ENCODE measurements around the gene ELOVL6. TPM values are rescaled to one million over a fixed set of nuclear protein-coding genes. Genes with fewer than 3 reads are reported as not detected.
"Not testable (repeated sequence)": the region's sequence is repeated elsewhere in the genome, so short reads cannot be mapped to it uniquely, and the experiment has no call there.

Gene ELOVL6
- total RNA-seq, 2 donors from 2014 or later: 6.1 to 6.5 TPM

GRCh38 chr4:110049951-110050925 is 148.2 kb downstream of the ELOVL6 start:
- H3K4me3 Mint-ChIP-seq: no peak overlapping the region
- H3K4me1 Mint-ChIP-seq: peaks cover under 1% of the 10 kb centered on the region
- no peak overlapping the region for H3K27ac Mint-ChIP-seq
- H3K27me3 Mint-ChIP-seq: no peaks in the 10 kb centered on the region
- no peak for ATAC-seq (replicated peaks)
- H3K9me3 Mint-ChIP-seq: no peaks in the 10 kb centered on the region
- H3K36me3 Mint-ChIP-seq (ENCODE audit: low read depth): peaks cover 5% of the 10 kb centered on the region

GRCh38 chr4:110046588-110047049 is 151.8 kb downstream of the ELOVL6 start:
- Mint-ChIP-seq H3K4me3 (no peak overlapping the region), H3K9me3 (no peaks in the 10 kb centered on the region), H3K27ac (peak overlapping the region; percentile 15), H3K27me3 (peaks cover 5% of the 10 kb centered on the region), H3K4me1 (no peaks in the 10 kb centered on the region), H3K36me3 (ENCODE audit: low read depth) (peaks cover 5% of the 10 kb centered on the region)
- ATAC-seq (replicated peaks): no peak

- H3K4me3 Mint-ChIP-seq: no peak overlapping the region
- no peaks in the 10 kb centered on the region for H3K9me3 Mint-ChIP-seq
- no peaks in the 10 kb centered on the region for H3K36me3 Mint-ChIP-seq (ENCODE audit: low read depth)
- no peak overlapping the region for H3K27ac Mint-ChIP-seq
- H3K4me1 Mint-ChIP-seq: no peaks in the 10 kb centered on the region
- no peak for ATAC-seq (replicated peaks)
- H3K27me3 Mint-ChIP-seq: peaks cover 11% of the 10 kb centered on the region
Measured at GRCh38 chr4:110042545-110043517, 155.6 kb downstream of the ELOVL6 start.

- Mint-ChIP-seq H3K4me3 (no peak overlapping the region), H3K36me3 (ENCODE audit: low read depth) (no peaks in the 10 kb centered on the region), H3K27ac (no peak overlapping the region), H3K9me3 (no peaks in the 10 kb centered on the region), H3K27me3 (peaks cover 11% of the 10 kb centered on the region), H3K4me1 (no peaks in the 10 kb centered on the region)
- ATAC-seq (replicated peaks): no peak
Measured at GRCh38 chr4:110041735-110042134, 156.7 kb downstream of the ELOVL6 start.

GRCh38 chr4:110039164-110039563 is 159.3 kb downstream of the ELOVL6 start:
- H3K36me3 Mint-ChIP-seq (ENCODE audit: low read depth); H3K4me3 Mint-ChIP-seq; H3K9me3 Mint-ChIP-seq; H3K4me1 Mint-ChIP-seq; H3K27ac Mint-ChIP-seq; ATAC-seq (replicated peaks): not testable (repeated sequence)
- peaks cover 23% of the 10 kb centered on the region for H3K27me3 Mint-ChIP-seq

- Mint-ChIP-seq H3K9me3 (no peaks in the 10 kb centered on the region), H3K27me3 (peaks cover 25% of the 10 kb centered on the region), H3K36me3 (ENCODE audit: low read depth) (no peaks in the 10 kb centered on the region), H3K27ac (no peak overlapping the region), H3K4me3 (no peak overlapping the region), H3K4me1 (no peaks in the 10 kb centered on the region)
- ATAC-seq (replicated peaks): no peak
Measured at GRCh38 chr4:110034026-110034393, 164.4 kb downstream of the ELOVL6 start.

GRCh38 chr4:110033355-110034025 is 164.9 kb downstream of the ELOVL6 start:
- H3K9me3 Mint-ChIP-seq: no peaks in the 10 kb centered on the region
- H3K36me3 Mint-ChIP-seq (ENCODE audit: low read depth): no peaks in the 10 kb centered on the region
- no peak overlapping the region for H3K4me3 Mint-ChIP-seq
- no peaks in the 10 kb centered on the region for H3K4me1 Mint-ChIP-seq
- H3K27me3 Mint-ChIP-seq: peaks cover 25% of the 10 kb centered on the region
- no peak overlapping the region for H3K27ac Mint-ChIP-seq
- ATAC-seq (replicated peaks): no peak

- no peaks in the 10 kb centered on the region for H3K9me3 Mint-ChIP-seq
- H3K27ac Mint-ChIP-seq: no peak overlapping the region
- H3K27me3 Mint-ChIP-seq: peaks cover 25% of the 10 kb centered on the region
- H3K4me3 Mint-ChIP-seq: no peak overlapping the region
- no peaks in the 10 kb centered on the region for H3K4me1 Mint-ChIP-seq
- ATAC-seq (replicated peaks): no peak
- no peaks in the 10 kb centered on the region for H3K36me3 Mint-ChIP-seq (ENCODE audit: low read depth)
Measured at GRCh38 chr4:110032603-110033002, 165.8 kb downstream of the ELOVL6 start.

- H3K4me1 Mint-ChIP-seq: no peaks in the 10 kb centered on the region
- peaks cover 4% of the 10 kb centered on the region for H3K9me3 Mint-ChIP-seq
- peaks cover 4% of the 10 kb centered on the region for H3K27me3 Mint-ChIP-seq
- no peak overlapping the region for H3K4me3 Mint-ChIP-seq
- ATAC-seq (replicated peaks): no peak
- H3K36me3 Mint-ChIP-seq (ENCODE audit: low read depth): no peaks in the 10 kb centered on the region
- H3K27ac Mint-ChIP-seq: no peak overlapping the region
Measured at GRCh38 chr4:110025718-110026117, 172.7 kb downstream of the ELOVL6 start.

- H3K4me3 Mint-ChIP-seq: no peak overlapping the region
- no peak overlapping the region for H3K27ac Mint-ChIP-seq
- no peaks in the 10 kb centered on the region for H3K4me1 Mint-ChIP-seq
- H3K27me3 Mint-ChIP-seq: peaks cover 3% of the 10 kb centered on the region
- no peak for ATAC-seq (replicated peaks)
- H3K9me3 Mint-ChIP-seq: peaks cover 4% of the 10 kb centered on the region
- no peaks in the 10 kb centered on the region for H3K36me3 Mint-ChIP-seq (ENCODE audit: low read depth)
Measured at GRCh38 chr4:110025056-110025455, 173.4 kb downstream of the ELOVL6 start.

- ATAC-seq (replicated peaks): no peak
- no peak overlapping the region for H3K27ac Mint-ChIP-seq
- no peaks in the 10 kb centered on the region for H3K4me1 Mint-ChIP-seq
- no peaks in the 10 kb centered on the region for H3K36me3 Mint-ChIP-seq (ENCODE audit: low read depth)
- H3K9me3 Mint-ChIP-seq: peaks cover 4% of the 10 kb centered on the region
- no peak overlapping the region for H3K4me3 Mint-ChIP-seq
- no peaks in the 10 kb centered on the region for H3K27me3 Mint-ChIP-seq
Measured at GRCh38 chr4:110022457-110022856, 176.0 kb downstream of the ELOVL6 start.

- H3K4me3 Mint-ChIP-seq: no peak overlapping the region
- no peak overlapping the region for H3K27ac Mint-ChIP-seq
- no peaks in the 10 kb centered on the region for H3K4me1 Mint-ChIP-seq
- peaks cover 4% of the 10 kb centered on the region for H3K9me3 Mint-ChIP-seq
- no peaks in the 10 kb centered on the region for H3K36me3 Mint-ChIP-seq (ENCODE audit: low read depth)
- H3K27me3 Mint-ChIP-seq: no peaks in the 10 kb centered on the region
- ATAC-seq (replicated peaks): no peak
Measured at GRCh38 chr4:110020646-110021443, 177.6 kb downstream of the ELOVL6 start.

- Mint-ChIP-seq H3K27ac (no peak overlapping the region), H3K27me3 (no peaks in the 10 kb centered on the region), H3K4me1 (no peaks in the 10 kb centered on the region), H3K36me3 (ENCODE audit: low read depth) (no peaks in the 10 kb centered on the region), H3K4me3 (no peak overlapping the region), H3K9me3 (peaks cover 4% of the 10 kb centered on the region)
- no peak for ATAC-seq (replicated peaks)
Measured at GRCh38 chr4:110020139-110020538, 178.3 kb downstream of the ELOVL6 start.
